HepG2 (cell line): Measurements from ENCODE around the gene DUS1L. TPM values are rescaled to one million over a fixed set of nuclear protein-coding genes. Genes with fewer than 3 reads are reported as not detected.

ENCODE experiments used
- BRF2 ChIP-seq: sonication (generic); formaldehyde crosslinking; IDR thresholded peaks from 2 replicates; pipeline ENCODE4 v1.8.1; 2022; ENCODE audit warnings: mild to moderate bottlenecking, missing genetic modification reagents
- ELK4 ChIP-seq: sonication (generic); formaldehyde crosslinking; IDR thresholded peaks from 2 replicates; pipeline ENCODE4 v1.9.0; 2021; ENCODE audit warnings: missing genetic modification reagents, borderline replicate concordance
- KLF9 ChIP-seq: IDR thresholded peaks from 2 replicates; pipeline ENCODE4 v1.6.1; 2016; ENCODE audit warnings: low read depth
- MAFF ChIP-seq: IDR thresholded peaks from 2 replicates; pipeline ENCODE4 v1.6.1; 2011; ENCODE audit warnings: low read depth, low read length, improper control_type of control experiment
- NBN ChIP-seq: fragments of 450-650 bp; conservative IDR thresholded peaks from 2 replicates; pipeline ENCODE4 v1.6.1; 2017
- NFE2L2 ChIP-seq: fragments of 150-350 bp; IDR thresholded peaks from 2 replicates; pipeline ENCODE4 v1.6.1; 2014; ENCODE audit warnings: low read length
- NFYB ChIP-seq: sonication (generic); formaldehyde crosslinking; IDR thresholded peaks from 2 replicates; pipeline ENCODE4 v1.4.0; 2020; ENCODE audit warnings: missing genetic modification reagents
- TGIF2 ChIP-seq: IDR thresholded peaks from 2 replicates; pipeline ENCODE4 v1.6.1; 2016; ENCODE audit warnings: control low read depth, missing compliant biosample characterization
- TRAFD1 ChIP-seq: sonication (generic); formaldehyde crosslinking; IDR thresholded peaks from 2 replicates; pipeline ENCODE4 v1.5.1; 2020; ENCODE audit warnings: missing genetic modification reagents, mild to moderate bottlenecking, borderline replicate concordance
- ZNF639 ChIP-seq: conservative IDR thresholded peaks from 2 replicates; pipeline ENCODE4 v1.6.1; 2018; ENCODE audit warnings: missing genetic modification reagents
- ZNF766 ChIP-seq: sonication (generic); formaldehyde crosslinking; IDR thresholded peaks from 2 replicates; pipeline ENCODE4 v1.5.0; 2020; ENCODE audit warnings: missing genetic modification reagents, borderline replicate concordance
- polyA plus RNA-seq, 8 experiments: library from polyadenylated mRNA; depleted of rRNA in 3 of 8; stranded (reverse) in 7 of 8; unstranded in 1 of 8; fragments of >200 nt; fragmentation: Illumina TruSeq in 4 of 8; extraction: Trizol in 4 of 8; gene quantifications; 2 replicates each; pipeline versions ENCODE4 v1.2.1 to v1.2.3, GENCODE V29; 2011 to 2016; ENCODE audit warnings: low read depth in 4 of 8, missing spikeins in 1 of 8, mixed read lengths in 1 of 8; ENCODE audit not compliant: insufficient read depth in 1 of 8
- total RNA-seq, 5 experiments: library from RNA; depleted of rRNA; stranded (reverse); fragments of >200 nt; fragmentation: Illumina TruSeq; extraction: Trizol; gene quantifications; 2 replicates each; pipeline ENCODE4 v1.2.3, GENCODE V29; 2016; ENCODE audit warnings: low read depth in 1 of 5
- TF ChIP-seq, protein P1 (sequence below): sonication (generic); formaldehyde crosslinking; IDR thresholded peaks from 2 replicates; pipeline ENCODE4 v1.4.0; 2020; ENCODE audit warnings: mild to moderate bottlenecking, missing genetic modification reagents
- TF ChIP-seq, protein P2 (sequence below): sonication (generic); formaldehyde crosslinking; IDR thresholded peaks from 2 replicates; pipeline ENCODE4 v1.4.0; 2020; ENCODE audit warnings: missing genetic modification reagents

Gene DUS1L
- total and polyA plus RNA-seq, 2 of the 13 experiments (the other 11 are each of a cell fraction or from before 2014, with no cell fraction given): 81.0 to 109 TPM

DNA sequence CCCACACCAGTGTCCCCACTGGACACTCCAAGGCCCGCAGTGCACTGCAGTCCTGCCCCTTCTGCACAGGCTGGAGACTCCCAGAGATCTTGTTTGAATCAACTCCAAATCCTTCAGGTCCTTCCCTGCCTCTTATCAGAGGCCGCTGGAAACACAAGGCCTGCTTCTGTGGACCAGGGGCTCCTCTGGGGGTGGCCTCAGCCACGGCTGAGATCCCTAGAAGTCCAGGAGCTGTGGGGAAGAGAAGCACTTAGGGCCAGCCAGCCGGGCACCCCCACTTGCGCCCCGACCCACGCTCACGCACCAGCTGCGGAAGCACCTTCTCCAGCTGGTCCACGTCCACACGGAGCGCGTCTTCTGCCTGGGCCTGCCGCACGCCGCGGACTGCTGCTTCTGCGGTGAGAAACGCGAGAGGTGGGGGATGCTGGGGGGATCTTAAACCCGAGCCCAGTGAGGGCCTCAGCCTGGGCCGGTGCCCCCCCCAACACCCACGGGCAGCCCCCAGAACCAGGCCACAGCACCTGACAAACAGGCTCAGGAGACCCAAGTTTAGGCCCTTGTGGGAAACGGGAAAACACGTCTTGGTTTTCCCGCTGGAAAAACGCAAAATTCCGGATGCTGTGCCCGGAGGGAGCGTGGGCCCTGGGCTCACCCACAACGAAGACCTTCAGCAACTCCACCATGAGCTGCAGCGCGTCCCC is 46.5 kb downstream of the DUS1L start (continued):
- TF ChIP-seq NFYB (CRISPR knock-in tag) (no peak), ZNF766 (CRISPR knock-in tag) (0 out of 2 replicates have a peak, but pooled peaks have one; percentile 33), BRF2 (0 out of 2 replicates have a peak, but pooled peaks have one; percentile 47), KLF9 (CRISPR knock-in tag) (no peak), NFE2L2 (no peak), ELK4 (no peak), TGIF2 (CRISPR knock-in tag) (0 out of 2 replicates have a peak, but pooled peaks have one; percentile 1), NBN (no peak), TRAFD1 (CRISPR knock-in tag) (no peak), ZNF639 (CRISPR knock-in tag) (0 out of 2 replicates have a peak, but pooled peaks have one; percentile 18), MAFF (no peak)
- TF ChIP-seq, protein P1, sequence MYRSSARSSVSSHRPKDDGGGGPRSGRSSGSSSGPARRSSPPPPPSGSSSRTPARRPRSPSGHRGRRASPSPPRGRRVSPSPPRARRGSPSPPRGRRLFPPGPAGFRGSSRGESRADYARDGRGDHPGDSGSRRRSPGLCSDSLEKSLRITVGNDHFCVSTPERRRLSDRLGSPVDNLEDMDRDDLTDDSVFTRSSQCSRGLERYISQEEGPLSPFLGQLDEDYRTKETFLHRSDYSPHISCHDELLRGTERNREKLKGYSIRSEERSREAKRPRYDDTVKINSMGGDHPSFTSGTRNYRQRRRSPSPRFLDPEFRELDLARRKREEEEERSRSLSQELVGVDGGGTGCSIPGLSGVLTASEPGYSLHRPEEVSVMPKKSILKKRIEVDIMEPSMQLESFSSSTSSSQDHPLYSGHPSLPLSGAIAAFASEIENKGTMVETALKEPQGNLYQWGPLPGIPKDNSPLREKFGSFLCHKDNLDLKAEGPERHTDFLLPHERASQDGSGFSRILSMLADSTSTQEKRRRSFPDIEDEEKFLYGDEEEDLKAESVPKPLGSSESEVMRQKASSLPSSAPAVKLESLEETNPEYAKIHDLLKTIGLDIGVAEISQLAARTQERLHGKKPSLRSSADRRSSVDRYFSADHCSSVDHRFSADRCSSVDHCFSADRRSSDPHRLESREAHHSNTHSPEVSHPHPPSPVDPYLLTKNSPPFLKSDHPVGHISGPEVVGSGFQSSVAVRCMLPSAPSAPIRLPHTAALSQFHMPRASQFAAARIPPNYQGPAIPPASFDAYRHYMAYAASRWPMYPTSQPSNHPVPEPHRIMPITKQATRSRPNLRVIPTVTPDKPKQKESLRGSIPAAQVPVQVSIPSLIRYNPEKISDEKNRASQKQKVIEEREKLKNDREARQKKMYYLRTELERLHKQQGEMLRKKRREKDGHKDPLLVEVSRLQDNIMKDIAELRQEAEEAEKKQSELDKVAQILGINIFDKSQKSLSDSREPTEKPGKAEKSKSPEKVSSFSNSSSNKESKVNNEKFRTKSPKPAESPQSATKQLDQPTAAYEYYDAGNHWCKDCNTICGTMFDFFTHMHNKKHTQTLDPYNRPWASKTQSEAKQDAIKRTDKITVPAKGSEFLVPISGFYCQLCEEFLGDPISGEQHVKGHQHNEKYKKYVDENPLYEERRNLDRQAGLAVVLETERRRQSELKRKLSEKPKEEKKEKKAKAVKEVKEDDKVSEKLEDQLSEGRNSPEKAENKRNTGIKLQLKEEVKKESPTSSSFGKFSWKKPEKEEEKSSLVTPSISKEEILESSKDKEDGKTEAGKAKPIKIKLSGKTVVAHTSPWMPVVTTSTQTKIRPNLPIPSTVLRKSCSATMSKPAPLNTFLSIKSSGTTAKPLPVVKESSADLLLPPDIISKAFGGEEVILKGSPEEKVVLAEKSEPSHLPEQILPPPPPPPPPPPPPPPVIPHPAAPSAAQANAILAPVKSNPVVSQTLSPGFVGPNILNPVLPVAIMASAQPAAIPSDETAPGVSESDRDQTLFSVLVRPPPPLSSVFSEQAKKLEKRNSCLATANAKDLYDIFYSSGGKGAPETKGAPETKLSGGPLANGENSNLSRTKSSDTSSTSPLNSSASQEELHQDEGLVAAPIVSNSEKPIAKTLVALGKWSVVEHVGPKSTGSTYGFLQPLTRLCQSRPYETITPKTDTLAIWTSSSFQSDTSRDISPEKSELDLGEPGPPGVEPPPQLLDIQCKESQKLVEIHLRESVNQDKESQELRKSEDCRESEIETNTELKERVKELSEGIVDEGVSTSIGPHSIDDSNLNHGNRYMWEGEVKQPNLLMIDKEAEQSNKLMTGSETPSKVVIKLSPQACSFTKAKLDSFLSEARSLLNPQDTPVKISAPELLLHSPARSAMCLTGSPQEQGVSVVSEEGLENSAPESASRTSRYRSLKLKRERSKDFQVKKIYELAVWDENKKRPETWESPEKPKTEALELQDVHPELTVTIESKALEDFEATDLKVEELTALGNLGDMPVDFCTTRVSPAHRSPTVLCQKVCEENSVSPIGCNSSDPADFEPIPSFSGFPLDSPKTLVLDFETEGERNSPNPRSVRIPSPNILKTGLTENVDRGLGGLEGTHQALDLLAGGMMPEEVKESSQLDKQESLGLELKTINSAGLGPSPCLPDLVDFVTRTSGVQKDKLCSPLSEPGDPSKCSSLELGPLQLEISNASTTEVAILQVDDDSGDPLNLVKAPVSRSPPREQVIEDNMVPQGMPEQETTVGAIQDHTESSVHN: peak; percentile 25; the same call in 1 of the 2 replicates
- TF ChIP-seq, protein P2, sequence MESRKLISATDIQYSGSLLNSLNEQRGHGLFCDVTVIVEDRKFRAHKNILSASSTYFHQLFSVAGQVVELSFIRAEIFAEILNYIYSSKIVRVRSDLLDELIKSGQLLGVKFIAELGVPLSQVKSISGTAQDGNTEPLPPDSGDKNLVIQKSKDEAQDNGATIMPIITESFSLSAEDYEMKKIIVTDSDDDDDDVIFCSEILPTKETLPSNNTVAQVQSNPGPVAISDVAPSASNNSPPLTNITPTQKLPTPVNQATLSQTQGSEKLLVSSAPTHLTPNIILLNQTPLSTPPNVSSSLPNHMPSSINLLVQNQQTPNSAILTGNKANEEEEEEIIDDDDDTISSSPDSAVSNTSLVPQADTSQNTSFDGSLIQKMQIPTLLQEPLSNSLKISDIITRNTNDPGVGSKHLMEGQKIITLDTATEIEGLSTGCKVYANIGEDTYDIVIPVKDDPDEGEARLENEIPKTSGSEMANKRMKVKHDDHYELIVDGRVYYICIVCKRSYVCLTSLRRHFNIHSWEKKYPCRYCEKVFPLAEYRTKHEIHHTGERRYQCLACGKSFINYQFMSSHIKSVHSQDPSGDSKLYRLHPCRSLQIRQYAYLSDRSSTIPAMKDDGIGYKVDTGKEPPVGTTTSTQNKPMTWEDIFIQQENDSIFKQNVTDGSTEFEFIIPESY (CRISPR knock-in tag): peak; percentile 55; the same call in 1 of the 2 replicates
